NCI-H82 treated with DMSO at 0.1 percent for 48 hours (cell line): ENCODE data around the gene MYCBPAP.

Source experiments
- DNase-seq: peaks from one replicate; lab custom pipeline; 2025; ENCODE audit not compliant: unreplicated experiment; lab: John Stamatoyannopoulos, UW

The MYCBPAP gene, protein sequence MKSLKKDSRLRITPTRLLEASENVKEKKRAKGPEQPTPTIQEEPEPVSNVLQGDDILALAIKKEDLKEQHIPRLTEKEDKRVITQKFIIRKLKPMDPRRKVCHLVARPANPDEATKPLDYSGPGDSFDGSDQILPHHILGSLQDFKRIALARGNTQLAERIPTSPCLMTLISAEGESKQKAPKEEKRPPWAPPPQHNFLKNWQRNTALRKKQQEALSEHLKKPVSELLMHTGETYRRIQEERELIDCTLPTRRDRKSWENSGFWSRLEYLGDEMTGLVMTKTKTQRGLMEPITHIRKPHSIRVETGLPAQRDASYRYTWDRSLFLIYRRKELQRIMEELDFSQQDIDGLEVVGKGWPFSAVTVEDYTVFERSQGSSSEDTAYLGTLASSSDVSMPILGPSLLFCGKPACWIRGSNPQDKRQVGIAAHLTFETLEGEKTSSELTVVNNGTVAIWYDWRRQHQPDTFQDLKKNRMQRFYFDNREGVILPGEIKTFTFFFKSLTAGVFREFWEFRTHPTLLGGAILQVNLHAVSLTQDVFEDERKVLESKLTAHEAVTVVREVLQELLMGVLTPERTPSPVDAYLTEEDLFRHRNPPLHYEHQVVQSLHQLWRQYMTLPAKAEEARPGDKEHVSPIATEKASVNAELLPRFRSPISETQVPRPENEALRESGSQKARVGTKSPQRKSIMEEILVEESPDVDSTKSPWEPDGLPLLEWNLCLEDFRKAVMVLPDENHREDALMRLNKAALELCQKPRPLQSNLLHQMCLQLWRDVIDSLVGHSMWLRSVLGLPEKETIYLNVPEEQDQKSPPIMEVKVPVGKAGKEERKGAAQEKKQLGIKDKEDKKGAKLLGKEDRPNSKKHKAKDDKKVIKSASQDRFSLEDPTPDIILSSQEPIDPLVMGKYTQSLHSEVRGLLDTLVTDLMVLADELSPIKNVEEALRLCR

DNA sequence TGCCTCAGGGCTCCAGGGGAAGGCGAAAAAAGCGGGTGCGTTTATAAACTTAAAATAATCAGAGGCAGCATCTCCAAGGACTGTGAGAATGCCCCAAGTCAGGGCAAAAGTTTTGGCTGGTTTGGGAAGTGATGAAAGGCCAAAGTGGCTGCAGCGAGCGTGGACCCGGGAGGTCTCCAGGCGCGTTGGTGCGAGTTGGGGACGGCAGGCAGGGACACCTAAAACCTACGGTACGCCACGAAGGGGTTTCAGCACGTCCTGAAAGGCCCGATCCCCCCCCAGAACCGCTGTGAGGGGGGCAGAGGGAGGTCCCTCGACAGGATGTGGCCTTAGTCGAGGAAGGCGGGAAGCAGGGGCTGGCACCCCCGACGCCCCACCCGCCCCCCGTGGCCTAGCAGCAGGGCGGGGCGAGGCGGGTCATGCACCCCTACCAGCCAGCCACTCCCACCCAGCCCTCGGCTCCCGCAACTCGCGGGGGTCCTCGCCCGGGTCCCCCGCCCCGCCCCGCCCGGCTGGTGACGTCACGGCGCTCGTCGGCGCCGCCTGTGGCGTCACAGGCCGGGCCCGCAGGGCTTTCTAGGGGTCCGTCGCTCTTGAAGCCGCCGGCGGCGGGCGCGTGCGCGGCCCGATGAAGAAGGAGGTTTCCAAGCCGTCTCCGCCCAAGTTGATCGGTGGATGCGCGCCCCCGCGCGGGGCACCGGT, at the start of gene MYCBPAP:
TSS of gene MYCBPAP (plus strand) at position 569 of the 702 bp plus-strand sequence. CDS start 236 bp downstream, outside the sequence.
- DNase-seq: peak; percentile 7

DNA sequence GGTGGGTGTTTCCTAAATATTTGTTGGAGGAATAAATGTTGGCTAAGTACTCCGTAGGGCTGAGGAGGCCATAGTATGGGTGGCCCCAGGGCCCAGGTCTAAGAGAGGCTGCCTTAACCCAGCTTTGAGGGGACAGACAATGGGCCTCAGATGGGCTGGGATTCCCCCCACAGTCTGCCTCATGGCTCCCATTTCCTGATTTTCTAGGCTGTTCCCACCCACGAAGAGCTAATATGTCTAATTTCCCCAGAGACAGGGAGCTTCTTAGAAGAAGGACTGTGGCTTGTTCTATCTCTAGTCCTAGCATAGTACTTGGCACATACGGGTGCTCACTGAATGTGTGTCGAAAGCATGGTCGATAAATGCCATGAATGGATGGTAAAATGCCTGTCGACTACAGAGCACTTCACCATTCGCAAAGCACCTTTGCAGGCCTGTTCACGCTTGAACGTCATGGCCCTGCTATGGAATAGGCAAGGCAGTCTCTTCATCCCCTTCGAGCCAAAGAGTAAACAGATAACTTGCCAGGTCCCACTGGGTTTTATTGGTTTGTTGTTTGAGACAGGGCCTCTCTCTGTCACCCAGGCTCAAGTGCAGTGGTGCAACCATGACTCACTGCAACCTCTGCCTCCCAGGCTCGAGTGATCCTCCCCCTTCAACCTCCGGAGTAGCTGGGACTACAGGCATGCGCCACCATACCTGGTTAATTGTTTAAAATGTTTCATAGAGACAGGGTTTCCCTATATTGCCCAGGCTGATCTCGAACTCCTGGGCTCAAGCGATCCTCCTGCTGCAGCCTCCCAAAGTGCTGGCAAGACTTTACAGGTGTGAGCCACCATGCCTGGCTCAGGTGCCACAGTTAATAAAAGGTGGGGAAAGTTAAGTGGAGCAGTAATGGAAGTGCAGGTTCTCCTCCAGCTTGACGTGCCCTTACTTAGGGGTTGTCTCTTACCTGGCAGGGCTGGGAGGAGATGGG, 49.2 kb upstream of the MYCBPAP start:
- no peak for DNase-seq

- DNase-seq: peak; percentile 7
Observed at GRCh38 chr17:50459756-50460155, 48.5 kb upstream of the MYCBPAP start.

- DNase-seq: no peak
Observed at GRCh38 chr17:50460831-50461526, 47.3 kb upstream of the MYCBPAP start.

DNA sequence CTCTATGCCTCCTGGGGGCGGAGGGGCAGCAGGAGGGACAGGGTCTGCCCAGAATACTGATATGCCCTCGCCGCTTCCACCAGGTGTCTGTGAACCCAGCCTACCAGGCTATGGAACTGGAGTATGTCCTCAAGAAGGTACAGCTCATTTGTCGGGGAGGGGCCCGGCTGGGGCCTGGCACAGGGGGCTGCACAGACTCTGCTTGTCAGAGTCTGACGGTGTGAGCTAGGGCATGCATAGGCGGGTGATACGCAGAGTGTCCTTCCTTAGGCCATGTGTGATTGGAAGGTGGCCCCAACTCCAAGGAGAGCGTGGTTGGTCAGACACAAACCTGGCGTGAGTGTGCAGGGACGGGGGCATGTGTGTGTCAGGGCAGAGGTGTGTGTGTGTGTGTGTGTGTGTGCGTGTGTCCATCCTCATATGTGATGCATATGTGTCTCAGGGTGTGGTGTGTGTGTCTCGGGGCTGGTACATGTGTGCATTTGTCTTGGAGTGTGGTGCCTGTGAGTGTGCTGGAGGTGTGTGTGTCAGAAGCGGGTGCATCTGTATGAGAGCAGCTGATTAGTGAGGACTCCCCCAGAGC, 46.6 kb upstream of the MYCBPAP start:
- DNase-seq: no peak

DNA sequence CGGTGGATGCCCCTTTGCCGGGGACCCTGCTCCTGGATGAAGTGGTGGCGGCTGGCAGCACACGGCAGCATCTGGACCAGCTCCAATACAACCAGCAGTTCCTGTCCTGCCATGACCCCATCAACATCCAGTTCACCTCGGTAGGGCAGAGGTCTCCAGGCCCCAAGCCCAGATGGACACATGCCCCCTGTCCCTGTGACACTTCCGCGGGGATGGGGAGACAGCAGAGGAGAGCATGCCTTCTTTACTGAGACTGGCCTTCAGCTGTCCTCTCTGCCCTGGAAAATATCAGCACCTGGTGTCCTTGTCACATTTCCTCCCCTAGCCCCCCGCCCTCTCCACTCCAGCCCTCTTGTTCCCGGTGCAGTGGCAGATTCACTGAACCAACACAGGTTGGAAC, 45.8 kb upstream of the MYCBPAP start:
- DNase-seq: no peak

DNA sequence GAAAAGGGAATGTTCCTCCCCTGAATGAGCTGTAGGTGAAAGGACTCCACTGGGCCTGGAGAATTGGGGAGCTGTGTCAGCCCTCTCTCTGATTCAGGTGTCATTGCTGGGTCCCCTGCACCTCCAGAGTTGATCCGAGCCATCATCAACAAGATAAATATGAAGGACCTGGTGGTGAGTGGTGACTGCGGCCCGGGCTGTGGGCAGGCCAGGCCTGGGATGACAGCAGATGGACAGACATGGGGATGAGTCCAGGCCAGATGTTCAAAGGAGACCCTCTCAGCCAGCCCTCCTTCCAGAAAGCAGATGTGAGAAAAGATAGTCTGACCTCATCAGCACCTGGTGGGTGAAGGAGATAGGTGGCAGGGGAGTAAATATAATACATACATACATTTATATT, 44.1 kb upstream of the MYCBPAP start:
- no peak for DNase-seq

DNA sequence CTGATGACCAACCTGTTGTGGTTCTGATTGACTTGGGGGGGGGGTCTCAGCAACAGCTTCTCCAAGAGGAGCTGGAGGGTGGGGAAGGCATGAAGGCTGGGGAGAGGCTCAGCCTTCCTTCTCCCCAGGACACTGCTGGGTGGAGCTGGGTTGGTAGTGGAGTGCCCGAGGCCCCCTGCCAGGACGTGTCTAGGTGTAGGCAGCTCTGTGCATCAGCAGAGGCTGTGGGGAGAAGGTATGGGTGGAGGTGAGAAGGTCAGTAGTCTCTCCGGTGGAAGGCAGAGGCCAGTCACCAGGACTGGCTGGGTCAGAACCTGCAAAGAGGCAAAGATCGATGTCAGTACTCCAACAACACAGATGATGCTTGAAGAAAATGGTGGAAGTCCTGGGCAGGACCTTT, 43.5 kb upstream of the MYCBPAP start:
- DNase-seq: no peak

DNA sequence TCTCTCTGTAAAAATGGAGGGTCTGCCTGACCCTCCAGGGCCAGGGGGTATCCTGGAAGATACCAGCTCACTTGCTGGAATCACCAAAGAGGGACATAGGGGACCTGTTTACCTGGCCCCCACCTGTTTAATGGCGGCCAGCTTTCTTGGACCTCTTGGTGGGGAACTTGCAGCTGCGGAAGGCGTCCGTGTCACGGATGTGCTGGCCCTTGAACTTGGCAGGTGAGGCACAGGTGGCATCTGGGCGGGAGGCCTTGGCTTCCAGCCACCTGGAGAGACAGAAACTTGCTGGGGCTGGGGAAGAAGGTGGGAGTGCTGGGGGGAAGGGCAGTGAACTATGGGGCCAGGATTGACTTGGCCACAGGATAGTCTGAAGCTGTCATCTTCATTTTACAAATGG, 43.1 kb upstream of the MYCBPAP start:
- DNase-seq: no peak

GRCh38 chr17:50465635-50466034, 42.6 kb upstream of the MYCBPAP start:
- DNase-seq: no peak

DNA sequence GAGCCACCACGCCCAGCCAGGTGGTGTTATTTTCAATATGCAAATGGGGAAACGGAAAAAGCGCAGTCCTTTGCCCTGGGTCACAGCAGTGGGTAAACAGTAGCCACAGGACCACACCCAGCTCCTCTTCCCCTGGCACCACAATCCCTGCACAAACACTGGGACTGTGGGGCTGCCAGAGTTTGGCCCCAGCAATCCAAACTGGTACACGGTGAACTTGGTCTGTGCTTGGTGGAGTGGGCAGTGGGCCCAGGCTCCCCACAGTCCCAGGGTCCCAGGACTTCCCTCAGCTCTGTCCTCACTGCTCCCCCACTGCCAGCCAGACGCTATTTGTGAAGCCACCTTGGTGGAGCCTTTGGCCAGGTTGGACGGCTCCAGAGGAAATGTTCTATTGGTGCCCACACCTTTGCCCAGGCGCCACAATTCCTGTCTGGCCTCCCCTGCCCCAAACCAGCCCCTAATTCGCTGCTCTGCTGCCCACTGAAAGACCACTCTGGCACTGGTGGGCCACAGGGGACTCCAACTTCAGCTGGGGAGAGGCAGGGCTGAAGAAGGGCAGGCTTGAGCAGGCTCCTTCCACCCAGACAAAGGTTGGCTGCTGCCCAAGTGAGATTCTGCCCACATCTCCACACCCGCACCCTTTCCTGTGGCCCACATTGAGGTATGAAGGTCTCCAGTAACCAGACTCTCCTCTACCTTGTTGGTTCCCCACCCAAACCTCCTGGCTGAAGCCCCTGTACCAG, 41.7 kb upstream of the MYCBPAP start:
- no peak for DNase-seq

GRCh38 chr17:50467114-50467854, 41.0 kb upstream of the MYCBPAP start:
- no peak for DNase-seq

DNA sequence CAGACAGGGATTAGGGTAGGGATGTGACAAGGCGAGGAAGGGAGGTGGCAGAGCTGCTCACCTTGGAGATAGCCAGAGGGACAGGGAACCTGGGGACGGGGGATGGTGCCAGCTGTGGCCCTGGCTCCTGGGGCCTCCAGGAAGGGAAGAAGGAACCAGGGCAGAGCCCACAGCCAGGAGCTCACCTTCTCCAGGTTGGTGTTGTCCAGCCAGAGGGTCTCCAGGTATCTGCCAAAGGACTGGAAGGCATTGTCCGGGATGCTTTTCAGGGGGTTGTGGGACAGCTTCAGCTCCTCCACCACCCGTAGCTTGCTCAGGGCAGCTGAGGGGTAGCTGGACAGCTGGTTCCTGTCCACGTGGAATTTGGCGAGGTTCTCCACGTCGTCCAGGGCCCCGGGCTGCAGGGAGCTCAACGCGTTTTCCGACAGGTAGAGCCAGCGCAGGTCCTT, 40.4 kb upstream of the MYCBPAP start:
- DNase-seq: no peak

GRCh38 chr17:50468304-50469207, 39.7 kb upstream of the MYCBPAP start, which contains the start of gene CHAD:
Gene CHAD (minus strand): TSS chr17:50468880. CDS start chr17:50468813, 67 bp downstream.
- DNase-seq: no peak

GRCh38 chr17:50469208-50469605, 39.0 kb upstream of the MYCBPAP start:
- no peak for DNase-seq

- DNase-seq: no peak
Observed at GRCh38 chr17:50469671-50470305, 38.5 kb upstream of the MYCBPAP start.
